Dendritic cell treated with granulocyte-macrophage colony-stimulating factor and Interleukin-4, amounts not matched to agents 40 ng/mL and 50 ng/mL, for 4 days (primary cell): Measurements from ENCODE around the gene METAP1D.
"Not testable (repeated sequence)": the region's sequence is repeated elsewhere in the genome, so short reads cannot be mapped to it uniquely, and the experiment has no call there.

Experiments used
- H3K27ac Mint-ChIP-seq: one replicate; pipeline ENCODE4 v1.8.0; 2022; ENCODE audit warnings: mild to moderate bottlenecking, mixed read lengths
- H3K27me3 Mint-ChIP-seq: one replicate; pipeline ENCODE4 v1.8.0; 2022; ENCODE audit warnings: mild to moderate bottlenecking, mixed read lengths
- H3K36me3 Mint-ChIP-seq: one replicate; pipeline ENCODE4 v1.8.0; 2022; ENCODE audit warnings: low read depth, mixed read lengths
- H3K4me1 Mint-ChIP-seq: one replicate; pipeline ENCODE4 v1.8.0; 2022; ENCODE audit warnings: low read depth, mixed read lengths
- H3K4me3 Mint-ChIP-seq: one replicate; pipeline ENCODE4 v1.8.0; 2022; ENCODE audit warnings: mild to moderate bottlenecking, moderate library complexity, mixed read lengths
- H3K9me3 Mint-ChIP-seq: one replicate; pipeline ENCODE4 v1.8.0; 2022; ENCODE audit warnings: mixed read lengths
- intact Hi-C: fragments of 100-400 bp; cut with micrococcal nuclease; formaldehyde crosslinking; loops from one replicate; pipeline ENCODE4 v1.15.0; 2022

Gene METAP1D

GRCh38 chr2:171968509-171968908 is 31.2 kb upstream of the METAP1D start:
- Mint-ChIP-seq H3K4me3 (no peak overlapping the region), H3K4me1 (peaks cover 6% of the 10 kb centered on the region), H3K27ac (no peak overlapping the region), H3K27me3 (no peaks in the 10 kb centered on the region), H3K36me3 (peaks cover 60% of the 10 kb centered on the region), H3K9me3 (no peaks in the 10 kb centered on the region)
- intact Hi-C loops: no loop called here

DNA sequence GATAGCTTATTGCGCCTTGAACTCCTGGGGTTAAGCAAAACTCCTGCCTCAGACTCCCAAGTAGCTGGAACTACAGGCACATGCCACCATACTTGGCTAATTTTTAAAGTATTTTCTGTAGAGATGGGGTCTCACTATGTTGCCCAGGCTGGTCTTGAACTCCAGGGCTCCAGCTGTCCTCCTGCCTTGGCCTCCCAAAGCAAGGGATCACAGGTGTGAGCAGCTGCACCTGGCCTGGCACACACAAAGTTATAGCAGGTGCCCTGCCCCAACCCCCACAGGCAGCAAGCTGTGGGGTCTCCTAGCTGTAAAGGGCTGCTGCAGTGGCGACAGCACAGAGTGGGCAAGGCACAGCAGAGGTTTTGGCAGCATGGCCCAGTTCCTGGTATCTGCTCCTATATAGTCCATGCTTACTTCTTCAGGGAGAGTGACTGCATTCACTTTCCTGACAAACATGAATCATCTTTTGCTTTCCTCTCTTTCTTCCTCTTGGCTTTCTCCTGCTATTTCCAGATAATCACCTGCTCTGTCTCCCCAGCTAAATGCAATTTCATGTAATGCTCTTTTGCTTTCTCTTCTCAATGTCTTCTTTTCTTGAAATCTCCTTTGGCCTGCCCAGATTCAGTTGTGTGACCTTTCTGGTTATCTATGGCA is 27.3 kb upstream of the METAP1D start:
- H3K27ac Mint-ChIP-seq: no peak overlapping the region
- H3K4me1 Mint-ChIP-seq: peaks cover 6% of the 10 kb centered on the region
- peaks cover 69% of the 10 kb centered on the region for H3K36me3 Mint-ChIP-seq
- H3K9me3 Mint-ChIP-seq: no peaks in the 10 kb centered on the region
- intact Hi-C loops: no loop called here
- H3K27me3 Mint-ChIP-seq: no peaks in the 10 kb centered on the region
- no peak overlapping the region for H3K4me3 Mint-ChIP-seq

GRCh38 chr2:171979103-171979502 is 20.6 kb upstream of the METAP1D start:
- intact Hi-C loops: no loop called here
- Mint-ChIP-seq H3K27ac (no peak overlapping the region), H3K4me1 (no peaks in the 10 kb centered on the region), H3K4me3 (no peak overlapping the region), H3K36me3 (peaks cover 79% of the 10 kb centered on the region), H3K9me3 (no peaks in the 10 kb centered on the region), H3K27me3 (no peaks in the 10 kb centered on the region)

DNA sequence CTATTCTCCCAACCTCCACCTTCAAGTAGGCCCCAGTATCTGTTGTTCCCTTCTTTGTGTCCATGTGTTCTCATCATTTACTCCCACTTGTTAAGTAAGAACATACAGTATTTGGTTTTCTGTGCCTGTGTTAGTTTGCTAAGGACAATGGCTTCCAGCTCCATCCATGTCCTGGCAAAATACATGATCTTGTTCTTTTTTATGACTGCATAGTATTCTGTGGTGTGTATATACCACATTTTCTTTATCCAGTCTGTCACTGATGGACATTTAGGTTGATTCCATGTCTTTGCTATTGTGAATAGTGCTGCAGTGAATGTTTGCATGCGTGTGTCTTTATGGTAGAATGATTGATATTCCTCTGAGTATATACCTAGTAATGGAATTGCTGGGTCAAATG is 15.8 kb upstream of the METAP1D start:
- intact Hi-C loops, H3K27me3 Mint-ChIP-seq, H3K9me3 Mint-ChIP-seq, H3K27ac Mint-ChIP-seq, H3K4me1 Mint-ChIP-seq, H3K4me3 Mint-ChIP-seq: not testable (repeated sequence)
- H3K36me3 Mint-ChIP-seq: peaks cover 47% of the 10 kb centered on the region

DNA sequence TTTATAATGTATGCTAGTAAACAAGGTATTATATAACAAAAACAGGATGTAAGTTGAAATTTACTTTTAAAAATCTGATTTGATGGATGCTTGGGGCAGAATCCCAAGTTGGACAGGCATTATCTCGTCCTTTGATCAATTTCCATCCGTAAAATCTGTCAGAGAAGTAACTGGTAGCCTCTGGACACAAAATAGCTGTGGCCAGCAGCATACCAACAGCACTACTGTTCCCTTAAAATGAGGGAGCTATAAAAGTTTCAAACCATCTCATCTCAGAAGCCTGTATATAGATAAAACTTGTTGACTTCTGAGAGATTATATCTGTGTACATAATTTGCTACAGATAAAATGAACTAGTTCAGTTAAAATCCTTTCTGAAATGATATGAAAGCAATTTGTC is 14.7 kb upstream of the METAP1D start:
- intact Hi-C loops: no loop called here
- H3K4me1 Mint-ChIP-seq: no peaks in the 10 kb centered on the region
- H3K9me3 Mint-ChIP-seq: no peaks in the 10 kb centered on the region
- no peak overlapping the region for H3K27ac Mint-ChIP-seq
- no peak overlapping the region for H3K4me3 Mint-ChIP-seq
- H3K27me3 Mint-ChIP-seq: no peaks in the 10 kb centered on the region
- peaks cover 35% of the 10 kb centered on the region for H3K36me3 Mint-ChIP-seq

GRCh38 chr2:171986778-171987177 is 13.0 kb upstream of the METAP1D start:
- Mint-ChIP-seq H3K36me3 (peaks cover 25% of the 10 kb centered on the region), H3K4me3 (no peak overlapping the region), H3K9me3 (no peaks in the 10 kb centered on the region)

GRCh38 chr2:171991027-171991426 is 8.7 kb upstream of the METAP1D start:
- Mint-ChIP-seq H3K4me1 (no peaks in the 10 kb centered on the region), H3K36me3 (no peaks in the 10 kb centered on the region), H3K27me3 (no peaks in the 10 kb centered on the region), H3K27ac (no peak overlapping the region), H3K9me3 (no peaks in the 10 kb centered on the region), H3K4me3 (no peak overlapping the region)
- intact Hi-C loops: no loop called here

More at GRCh38 chr2:171986778-171987177, 13.0 kb upstream of the METAP1D start:
- no peaks in the 10 kb centered on the region for H3K27me3 Mint-ChIP-seq
- H3K27ac Mint-ChIP-seq: no peak overlapping the region
- H3K4me1 Mint-ChIP-seq: no peaks in the 10 kb centered on the region
- intact Hi-C loops: no loop called here

DNA sequence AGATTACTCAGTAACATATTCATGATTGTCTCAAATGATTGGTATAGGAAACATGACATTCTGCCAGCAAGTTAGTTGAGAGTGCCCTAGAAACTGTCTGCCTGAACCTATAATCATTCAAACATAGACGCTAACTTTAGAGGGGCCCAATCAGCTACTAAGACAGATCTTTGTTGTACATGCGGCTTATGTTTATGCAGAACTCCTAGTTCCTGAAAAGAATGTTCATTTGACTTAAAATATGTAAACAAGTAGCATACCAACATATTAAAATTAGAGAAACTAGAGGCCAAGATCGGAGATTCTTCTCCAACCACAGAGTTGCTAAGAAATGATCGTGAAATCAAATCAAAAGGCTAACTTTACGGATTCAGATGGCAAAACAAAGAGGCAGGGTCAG is 4.2 kb upstream of the METAP1D start:
- peaks cover 7% of the 10 kb centered on the region for H3K36me3 Mint-ChIP-seq
- H3K27me3 Mint-ChIP-seq: peaks cover 12% of the 10 kb centered on the region
- H3K4me1 Mint-ChIP-seq: peaks cover 5% of the 10 kb centered on the region
- no peak overlapping the region for H3K4me3 Mint-ChIP-seq
- no peaks in the 10 kb centered on the region for H3K9me3 Mint-ChIP-seq
- intact Hi-C loops: no loop called here
- H3K27ac Mint-ChIP-seq: no peak overlapping the region

- Mint-ChIP-seq H3K9me3 (no peaks in the 10 kb centered on the region), H3K27ac (no peak overlapping the region), H3K36me3 (peaks cover 7% of the 10 kb centered on the region), H3K4me3 (no peak overlapping the region), H3K27me3 (peaks cover 12% of the 10 kb centered on the region), H3K4me1 (peaks cover 10% of the 10 kb centered on the region)
- intact Hi-C loops: no loop called here
Measured at GRCh38 chr2:171996021-171996420, 3.7 kb upstream of the METAP1D start.

DNA sequence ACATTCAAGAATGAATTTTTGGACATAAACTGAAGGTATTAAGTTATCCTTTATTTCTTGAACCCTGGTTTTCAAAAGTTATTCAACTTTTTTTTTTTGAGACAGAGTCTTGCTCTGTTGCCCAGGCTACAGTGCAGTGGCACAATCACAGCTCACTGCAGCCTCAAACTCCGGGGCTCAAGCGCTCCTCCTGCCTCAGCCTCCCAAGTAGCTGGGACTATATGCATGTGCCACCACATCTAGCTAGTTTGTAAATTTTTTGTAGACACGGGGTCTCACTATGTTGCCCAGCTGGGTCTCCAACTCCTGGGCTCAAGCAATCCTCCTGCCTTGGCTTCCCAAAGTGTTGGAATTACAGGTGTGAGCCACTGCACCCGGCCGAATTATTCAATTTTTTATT is 2.7 kb upstream of the METAP1D start:
- intact Hi-C loops, H3K4me3 Mint-ChIP-seq, H3K27ac Mint-ChIP-seq: not testable (repeated sequence)

DNA sequence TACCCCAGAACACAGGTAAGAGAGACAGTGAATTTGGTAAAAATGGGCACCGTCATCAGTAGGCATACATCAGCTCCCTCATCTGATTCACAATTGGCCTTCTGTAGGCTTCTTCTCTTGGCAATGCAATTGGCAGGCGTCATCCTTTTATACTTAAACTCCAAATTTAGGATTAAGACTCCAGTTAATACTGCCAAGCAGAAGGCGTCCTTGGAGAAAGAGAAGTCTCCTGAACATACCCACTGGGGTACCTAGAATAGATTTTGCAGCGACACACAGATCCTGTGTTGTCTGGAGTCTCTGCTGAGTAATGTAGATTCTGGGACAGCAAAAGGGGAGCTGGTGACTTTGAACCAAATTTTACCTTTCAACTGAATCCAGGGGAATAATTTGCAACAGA is 592 bp upstream of the METAP1D start:
- peak overlapping the region; percentile 92 for H3K4me3 Mint-ChIP-seq
- H3K27ac Mint-ChIP-seq: peak overlapping the region; percentile 89
- H3K36me3 Mint-ChIP-seq: peaks cover 7% of the 10 kb centered on the region
- no peaks in the 10 kb centered on the region for H3K9me3 Mint-ChIP-seq
- intact Hi-C loops: no loop called here
- H3K4me1 Mint-ChIP-seq: peaks cover 10% of the 10 kb centered on the region
- peaks cover 12% of the 10 kb centered on the region for H3K27me3 Mint-ChIP-seq

More for the DNA sequence above, 2.7 kb upstream of the METAP1D start:
- not testable (repeated sequence) for H3K9me3 Mint-ChIP-seq, H3K36me3 Mint-ChIP-seq, H3K4me1 Mint-ChIP-seq
- H3K27me3 Mint-ChIP-seq: peaks cover 12% of the 10 kb centered on the region

GRCh38 chr2:172000696-172001361 is 1.1 kb downstream of the METAP1D start:
- Mint-ChIP-seq H3K27ac (peak overlapping the region; percentile 89), H3K9me3 (no peaks in the 10 kb centered on the region), H3K4me3 (no peak overlapping the region), H3K4me1 (peaks cover 10% of the 10 kb centered on the region), H3K36me3 (peaks cover 7% of the 10 kb centered on the region), H3K27me3 (peaks cover 12% of the 10 kb centered on the region)
- intact Hi-C loops: loop anchor here (10.0 kb wide), 1 partner anchor 104 kb away; the partner anchor contains the start of gene DLX2

DNA sequence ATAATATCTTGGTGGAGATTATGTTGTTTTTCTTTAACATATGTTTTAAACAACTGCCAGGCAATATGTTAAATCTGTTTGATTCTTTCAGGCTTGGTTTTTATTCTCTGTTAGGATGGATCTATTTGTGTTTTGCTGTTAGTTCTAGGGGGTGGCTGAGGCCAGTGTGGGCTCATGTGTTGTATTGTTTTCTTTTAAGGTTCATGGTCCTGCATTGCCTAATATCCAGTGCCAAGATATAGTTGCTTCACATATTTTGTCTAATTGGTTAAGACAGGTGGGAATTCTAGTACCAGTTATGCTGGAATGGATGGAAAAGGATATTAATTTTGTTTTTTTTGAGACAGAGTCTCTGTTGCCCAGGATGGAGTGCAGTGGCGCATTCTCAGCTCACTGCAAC is 7.6 kb downstream of the METAP1D start:
- intact Hi-C loops: loop anchor here (10.0 kb wide), 1 partner anchor 97 kb away; the partner anchor contains the start of gene DLX2
- H3K27ac Mint-ChIP-seq: no peak overlapping the region
- H3K36me3 Mint-ChIP-seq: no peaks in the 10 kb centered on the region

DNA sequence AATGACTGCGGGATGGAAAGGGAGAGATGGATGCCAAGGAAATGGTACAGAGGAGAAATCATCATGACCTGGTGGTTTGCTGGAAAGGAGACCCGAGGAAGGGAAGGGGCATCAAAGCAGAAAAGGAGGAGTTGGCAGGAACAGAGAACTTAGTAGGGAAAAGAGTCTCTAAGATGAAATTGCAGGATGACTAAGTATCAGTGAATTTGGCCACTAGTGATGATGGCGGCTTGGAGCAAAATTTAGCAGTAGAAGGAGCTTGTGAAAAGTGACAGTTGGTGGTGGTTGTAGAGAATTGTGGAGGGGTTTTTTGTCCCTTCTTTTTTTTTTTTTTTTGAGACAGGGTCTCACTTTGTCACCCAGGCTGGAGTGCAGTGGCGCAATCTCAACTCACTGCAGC is 10.1 kb downstream of the METAP1D start:
- Mint-ChIP-seq H3K9me3 (no peaks in the 10 kb centered on the region), H3K36me3 (no peaks in the 10 kb centered on the region)

More for the DNA sequence above, 7.6 kb downstream of the METAP1D start:
- H3K4me1 Mint-ChIP-seq: peaks cover 28% of the 10 kb centered on the region
- H3K9me3 Mint-ChIP-seq: no peaks in the 10 kb centered on the region
- no peak overlapping the region for H3K4me3 Mint-ChIP-seq
- no peaks in the 10 kb centered on the region for H3K27me3 Mint-ChIP-seq

More for the DNA sequence above, 10.1 kb downstream of the METAP1D start:
- intact Hi-C loops: loop anchor here (10.0 kb wide), 1 partner anchor 95 kb away; the partner anchor contains the start of gene DLX2
- Mint-ChIP-seq H3K4me3 (no peak overlapping the region), H3K27ac (no peak overlapping the region), H3K4me1 (peaks cover 45% of the 10 kb centered on the region), H3K27me3 (no peaks in the 10 kb centered on the region)
